OCI-LY3 (cell line): Measurements from ENCODE around the gene QSER1.

Source experiments
- H2AFZ ChIP-seq: fragments of 200-600, 300-600 bp; shearing (Covaris generic); 2 replicates; pipeline ENCODE4 v1.6.0; 2014; ENCODE audit warnings: antibody characterized with exemption, low read depth, low read length
- H3K27ac ChIP-seq: fragments of 200-600, 300-600 bp; sonication (generic); 2 replicates; pipeline ENCODE4 v1.5.1; 2014; ENCODE audit warnings: mild to moderate bottlenecking, low read length, moderate library complexity, mixed read lengths
- H3K27me3 ChIP-seq: fragments of 200-600, 300-600 bp; sonication (generic); 2 replicates; pipeline ENCODE4 v1.6.1; 2014; ENCODE audit warnings: low read depth, low read length, mixed read lengths
- H3K36me3 ChIP-seq: fragments of 200-600, 300-600 bp; sonication (generic); replicated peaks from 2 replicates; pipeline ENCODE3; 2014; ENCODE audit warnings: low read depth, low read length, mixed read lengths
- H3K4me1 ChIP-seq: fragments of 300-600, 200-600 bp; sonication (generic); 2 replicates; pipeline ENCODE4 v1.6.1; 2014; ENCODE audit warnings: low read length, mixed read lengths
- H3K4me2 ChIP-seq: fragments of 200-600, 300-600 bp; sonication (generic); 2 replicates; pipeline ENCODE4 v1.6.1; 2014; ENCODE audit warnings: low read length, mixed read lengths
- H3K4me3 ChIP-seq: fragments of 300-600, 200-600 bp; sonication (generic); 2 replicates; pipeline ENCODE4 v1.5.1; 2014; ENCODE audit warnings: antibody characterized with exemption, mild to moderate bottlenecking, low read length, moderate library complexity
- H3K79me2 ChIP-seq: fragments of 300-600, 200-600 bp; shearing (Covaris generic); 2 replicates; pipeline ENCODE4 v1.6.1; 2014; ENCODE audit warnings: mild to moderate bottlenecking, low read length, mixed read lengths
- H3K9ac ChIP-seq: fragments of 300-600, 200-600 bp; shearing (Covaris generic); 2 replicates; pipeline ENCODE4 v1.6.0; 2014; ENCODE audit warnings: mild to moderate bottlenecking, low read length, moderate library complexity
- H3K9me3 ChIP-seq: fragments of 200-600, 300-600 bp; shearing (Covaris generic); 2 replicates; pipeline ENCODE4 v1.6.1; 2014; ENCODE audit warnings: low read length, mixed read lengths; ENCODE audit not compliant: insufficient read depth
- H4K20me1 ChIP-seq: fragments of 200-600, 300-600 bp; sonication (generic); 2 replicates; pipeline ENCODE4 v1.6.1; 2016; ENCODE audit warnings: low read length, mixed read lengths; ENCODE audit not compliant: insufficient read depth
- EZH2phosphoT487 ChIP-seq: fragments of 200-600 bp; shearing (Covaris generic); IDR thresholded peaks from 2 replicates; pipeline ENCODE4 v1.6.1; 2018; ENCODE audit warnings: antibody characterized with exemption, mixed run types, low read depth
- TF ChIP-seq, protein P1 (sequence below): fragments of 200-600, 300-600 bp; sonication (generic); IDR thresholded peaks from 2 replicates; pipeline ENCODE4 v1.5.1; 2014; ENCODE audit warnings: antibody characterized with exemption, low read length, low read depth

The QSER1 gene

GRCh38 chr11:33013755-33014154, 121.1 kb downstream of the QSER1 start:
- Histone ChIP-seq H3K27ac (no peak overlapping the region), H3K79me2 (no peaks in the 10 kb centered on the region), H4K20me1 (no peaks in the 10 kb centered on the region), H3K4me2 (no peak overlapping the region), H3K9ac (no peak overlapping the region), H2AFZ (no peak overlapping the region), H3K27me3 (peaks cover 19% of the 10 kb centered on the region), H3K4me1 (peaks cover 14% of the 10 kb centered on the region), H3K36me3 (no peaks in the 10 kb centered on the region), H3K9me3 (no peaks in the 10 kb centered on the region), H3K4me3 (no peak overlapping the region)
- TF ChIP-seq EZH2phosphoT487 = no peak
- TF ChIP-seq, protein P1, sequence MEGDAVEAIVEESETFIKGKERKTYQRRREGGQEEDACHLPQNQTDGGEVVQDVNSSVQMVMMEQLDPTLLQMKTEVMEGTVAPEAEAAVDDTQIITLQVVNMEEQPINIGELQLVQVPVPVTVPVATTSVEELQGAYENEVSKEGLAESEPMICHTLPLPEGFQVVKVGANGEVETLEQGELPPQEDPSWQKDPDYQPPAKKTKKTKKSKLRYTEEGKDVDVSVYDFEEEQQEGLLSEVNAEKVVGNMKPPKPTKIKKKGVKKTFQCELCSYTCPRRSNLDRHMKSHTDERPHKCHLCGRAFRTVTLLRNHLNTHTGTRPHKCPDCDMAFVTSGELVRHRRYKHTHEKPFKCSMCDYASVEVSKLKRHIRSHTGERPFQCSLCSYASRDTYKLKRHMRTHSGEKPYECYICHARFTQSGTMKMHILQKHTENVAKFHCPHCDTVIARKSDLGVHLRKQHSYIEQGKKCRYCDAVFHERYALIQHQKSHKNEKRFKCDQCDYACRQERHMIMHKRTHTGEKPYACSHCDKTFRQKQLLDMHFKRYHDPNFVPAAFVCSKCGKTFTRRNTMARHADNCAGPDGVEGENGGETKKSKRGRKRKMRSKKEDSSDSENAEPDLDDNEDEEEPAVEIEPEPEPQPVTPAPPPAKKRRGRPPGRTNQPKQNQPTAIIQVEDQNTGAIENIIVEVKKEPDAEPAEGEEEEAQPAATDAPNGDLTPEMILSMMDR = no peak

GRCh38 chr11:33015621-33016551, 123.3 kb downstream of the QSER1 start, which contains the start of gene DEPDC7:
DEPDC7 (plus strand) TSS chr11:33015878; CDS start chr11:33015956, 78 bp downstream.
- Histone ChIP-seq H3K79me2 (no peaks in the 10 kb centered on the region), H2AFZ (no peak within 1 kb of the TSS), H3K4me2 (no peak within 1 kb of the TSS), H3K9ac (no peak within 1 kb of the TSS), H3K9me3 (no peaks in the 10 kb centered on the region), H3K27me3 (peaks cover 20% of the 10 kb centered on the region), H3K36me3 (no peaks in the 10 kb centered on the region), H3K4me1 (peaks cover 13% of the 10 kb centered on the region), H4K20me1 (no peaks in the 10 kb centered on the region), H3K27ac (no peak within 1 kb of the TSS), H3K4me3 (no peak within 1 kb of the TSS)
- TF ChIP-seq, protein P1 = no peak
- no peak for TF ChIP-seq EZH2phosphoT487

DNA sequence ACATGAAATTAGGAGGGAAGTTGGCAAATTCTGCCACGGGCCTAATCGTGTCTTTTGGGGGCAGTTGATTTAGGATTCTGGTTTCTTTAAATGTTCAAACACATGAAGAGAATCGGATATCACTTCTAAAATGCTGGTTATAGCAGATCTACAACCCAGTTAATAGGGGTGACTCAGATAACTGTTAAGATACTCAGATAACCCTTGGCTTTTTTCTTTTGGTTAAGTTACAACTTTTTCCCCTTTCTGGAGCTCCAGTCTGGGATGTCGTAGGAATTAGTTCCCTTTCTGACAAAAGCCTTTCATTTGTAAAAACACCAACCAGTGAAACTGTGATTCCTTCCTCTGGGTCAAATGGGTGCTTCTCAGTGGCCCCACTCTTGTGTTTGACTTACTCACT, 124.0 kb downstream of the QSER1 start:
- no peak overlapping the region for H3K4me3 ChIP-seq

GRCh38 chr11:33017478-33017877, 124.9 kb downstream of the QSER1 start:
- Histone ChIP-seq H3K36me3 (no peaks in the 10 kb centered on the region), H3K27ac (no peak overlapping the region), H3K9me3 (no peaks in the 10 kb centered on the region), H3K4me3 (no peak overlapping the region), H4K20me1 (no peaks in the 10 kb centered on the region), H3K27me3 (peaks cover 20% of the 10 kb centered on the region), H3K9ac (no peak overlapping the region), H3K4me1 (no peaks in the 10 kb centered on the region), H3K79me2 (no peaks in the 10 kb centered on the region), H2AFZ (no peak overlapping the region), H3K4me2 (no peak overlapping the region)
- TF ChIP-seq EZH2phosphoT487 = no peak
- TF ChIP-seq, protein P1 = no peak

More for the DNA sequence above, 124.0 kb downstream of the QSER1 start:
- Histone ChIP-seq H3K27ac (no peak overlapping the region), H3K4me1 (peaks cover 5% of the 10 kb centered on the region), H2AFZ (no peak overlapping the region), H3K9ac (no peak overlapping the region), H4K20me1 (no peaks in the 10 kb centered on the region), H3K4me2 (no peak overlapping the region), H3K79me2 (no peaks in the 10 kb centered on the region), H3K9me3 (no peaks in the 10 kb centered on the region), H3K36me3 (no peaks in the 10 kb centered on the region), H3K27me3 (peaks cover 20% of the 10 kb centered on the region)
- TF ChIP-seq, protein P1 = no peak
- no peak for TF ChIP-seq EZH2phosphoT487
